Measurements from ENCODE around the gene RBFOX2. TPM values are rescaled to one million over a fixed set of nuclear protein-coding genes. Genes with fewer than 3 reads are reported as not detected.

Gene RBFOX2
- total and polyA plus RNA-seq, 4 donors = 14.2 to 53.6 (median 25.6) TPM

DNA sequence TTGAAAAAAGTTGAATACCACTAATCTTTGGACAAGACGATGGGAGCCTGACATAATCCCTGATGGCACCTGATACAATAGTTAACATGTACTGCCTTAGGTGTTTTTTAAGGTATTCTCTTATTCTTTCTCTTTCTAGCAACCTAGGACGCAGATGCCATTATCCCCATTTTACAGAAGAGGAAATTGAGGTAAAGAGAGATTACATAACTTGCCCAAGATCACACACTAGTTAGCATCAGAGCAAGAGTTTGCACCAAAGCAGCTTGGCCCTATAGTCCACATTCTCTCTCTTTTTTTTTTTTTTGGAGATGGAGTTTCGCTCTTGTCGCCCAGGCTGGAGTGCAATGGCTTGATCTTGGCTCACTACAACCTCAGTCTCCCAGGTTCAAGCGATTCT, 35.7 kb upstream of the RBFOX2 start:
- no peak for DNase-seq (ENCODE audit: low spot score)
- H3K9ac ChIP-seq (ENCODE audit: low read depth in 1 of 2, low read length in 2 of 2) = no peak overlapping the region
- H3K4me1 ChIP-seq (ENCODE audit: control insufficient read depth in 4 of 4, insufficient read depth in 4 of 4, low read length in 3 of 4) = peaks cover 3 to 13% (median 9%) of the 10 kb centered on the region in 4 donors
- TF ChIP-seq NR2F2 (IDR thresholded peaks at IDR 0.05) (no peak), YY1 (IDR thresholded peaks at IDR 0.05) (no peak), EGR1 (IDR thresholded peaks at IDR 0.05; ENCODE audit: low read depth in 2 of 2) (no peak), ZBTB33 (IDR thresholded peaks at IDR 0.05) (no peak), JUND (IDR thresholded peaks at IDR 0.05) (no peak), FOXA1 (IDR thresholded peaks at IDR 0.05) (no peak), HNF4A (conservative IDR thresholded peaks at IDR 0.05) (no peak), RAD21 (IDR thresholded peaks at IDR 0.05) (no peak), TAF1 (conservative IDR thresholded peaks at IDR 0.05) (no peak), CTCF (IDR thresholded peaks at IDR 0.05; ENCODE audit: low read depth, low read length, missing input control) (no peak), FOXA2 (IDR thresholded peaks at IDR 0.05) (no peak), MAX (IDR thresholded peaks at IDR 0.05) (no peak), ATF3 (IDR thresholded peaks at IDR 0.05) (no peak), GABPA (IDR thresholded peaks at IDR 0.05 in 1 of 2, conservative IDR thresholded peaks at IDR 0.05 in 1 of 2) (no peak), SP1 (IDR thresholded peaks at IDR 0.05) (no peak)
- H3K4me3 ChIP-seq (ENCODE audit: low read depth in 1 of 3, low read length in 3 of 3) = no peak overlapping the region
- no peaks in the 10 kb centered on the region for H3K9me3 ChIP-seq (ENCODE audit: control insufficient read depth in 4 of 4, low read length in 3 of 4)
- no peak overlapping the region for H3K27ac ChIP-seq (ENCODE audit: low read depth in 1 of 2, low read length in 2 of 2)
- WGBS = 96% methylated on average over 5 of the region's 5 CpGs
- H3K36me3 ChIP-seq (ENCODE audit: control insufficient read depth in 4 of 4, insufficient read depth in 3 of 4, low read depth in 1 of 4, low read length in 3 of 4) = no peaks in the 10 kb centered on the region
- H3K27me3 ChIP-seq (ENCODE audit: control insufficient read depth in 4 of 4, insufficient read depth in 4 of 4, low read length in 3 of 4) = no peaks in the 10 kb centered on the region

DNA sequence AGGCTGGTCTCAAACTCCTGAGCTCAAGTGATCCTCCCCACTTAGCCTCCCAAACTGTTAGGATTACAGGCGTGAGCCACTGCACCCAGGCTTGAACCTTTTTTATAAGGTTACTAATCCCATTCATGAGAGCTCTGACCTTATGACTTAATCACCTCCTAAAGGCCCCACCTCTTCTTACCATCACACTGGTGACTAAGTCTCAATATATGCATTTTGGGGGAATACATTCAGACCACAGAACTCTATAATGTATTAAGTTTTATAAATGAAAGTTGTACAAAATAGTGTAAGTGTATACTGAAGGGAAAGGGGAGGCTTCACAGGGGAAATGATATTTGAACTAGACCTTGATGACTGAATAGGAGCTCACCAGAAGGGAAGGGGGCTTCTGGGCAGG, 28.4 kb upstream of the RBFOX2 start:
- Histone ChIP-seq H3K27ac (ENCODE audit: low read depth in 1 of 2, low read length in 2 of 2) (no peak overlapping the region), H3K9me3 (ENCODE audit: control insufficient read depth in 4 of 4, low read length in 3 of 4) (no peaks in the 10 kb centered on the region), H3K36me3 (ENCODE audit: control insufficient read depth in 4 of 4, insufficient read depth in 3 of 4, low read depth in 1 of 4, low read length in 3 of 4) (no peaks in the 10 kb centered on the region), H3K9ac (ENCODE audit: low read depth in 1 of 2, low read length in 2 of 2) (no peak overlapping the region), H3K4me1 (ENCODE audit: control insufficient read depth in 4 of 4, insufficient read depth in 4 of 4, low read length in 3 of 4) (no peaks in the 10 kb centered on the region), H3K27me3 (ENCODE audit: control insufficient read depth in 4 of 4, insufficient read depth in 4 of 4, low read length in 3 of 4) (no peaks in the 10 kb centered on the region), H3K4me3 (ENCODE audit: low read depth in 1 of 3, low read length in 3 of 3) (no peak overlapping the region)
- TF ChIP-seq JUND (IDR thresholded peaks at IDR 0.05) = no peak
- no peak for TF ChIP-seq ZBTB33 (IDR thresholded peaks at IDR 0.05)
- no peak for TF ChIP-seq HNF4G (IDR thresholded peaks at IDR 0.05)
- no peak for TF ChIP-seq TAF1 (conservative IDR thresholded peaks at IDR 0.05)
- no peak for TF ChIP-seq REST (IDR thresholded peaks at IDR 0.05)
- TF ChIP-seq HNF4A (conservative IDR thresholded peaks at IDR 0.05) = no peak
- no peak for TF ChIP-seq EGR1 (IDR thresholded peaks at IDR 0.05; ENCODE audit: low read depth in 2 of 2)
- no peak for TF ChIP-seq ATF3 (IDR thresholded peaks at IDR 0.05)
- TF ChIP-seq FOXA2 (IDR thresholded peaks at IDR 0.05) = no peak
- TF ChIP-seq RXRA (IDR thresholded peaks at IDR 0.05) = no peak
- no peak for TF ChIP-seq MAX (IDR thresholded peaks at IDR 0.05)
- TF ChIP-seq YY1 (IDR thresholded peaks at IDR 0.05) = no peak
- no peak for TF ChIP-seq GABPA (IDR thresholded peaks at IDR 0.05 in 1 of 2, conservative IDR thresholded peaks at IDR 0.05 in 1 of 2)
- TF ChIP-seq FOXA1 (IDR thresholded peaks at IDR 0.05) = no peak
- no peak for TF ChIP-seq CTCF (IDR thresholded peaks at IDR 0.05; ENCODE audit: low read depth, low read length, missing input control)
- no peak for TF ChIP-seq NR2F2 (IDR thresholded peaks at IDR 0.05)
- no peak for TF ChIP-seq SP1 (IDR thresholded peaks at IDR 0.05)
- TF ChIP-seq RAD21 (IDR thresholded peaks at IDR 0.05) = no peak
- 98% methylated on average over 1 of the region's 1 CpG for WGBS
- DNase-seq (ENCODE audit: low spot score) = no peak
